HG03378 (cell line): ENCODE results near the gene AGPAT3.

Experiments used
- ATAC-seq: cut with Tn5 transposase; IDR thresholded peaks from one replicate; pipeline ENCODE4 v1.9.1; 2021; ENCODE audit warnings: mild to moderate bottlenecking, moderate library complexity; ENCODE audit not compliant: unreplicated experiment

AGPAT3 gene

DNA sequence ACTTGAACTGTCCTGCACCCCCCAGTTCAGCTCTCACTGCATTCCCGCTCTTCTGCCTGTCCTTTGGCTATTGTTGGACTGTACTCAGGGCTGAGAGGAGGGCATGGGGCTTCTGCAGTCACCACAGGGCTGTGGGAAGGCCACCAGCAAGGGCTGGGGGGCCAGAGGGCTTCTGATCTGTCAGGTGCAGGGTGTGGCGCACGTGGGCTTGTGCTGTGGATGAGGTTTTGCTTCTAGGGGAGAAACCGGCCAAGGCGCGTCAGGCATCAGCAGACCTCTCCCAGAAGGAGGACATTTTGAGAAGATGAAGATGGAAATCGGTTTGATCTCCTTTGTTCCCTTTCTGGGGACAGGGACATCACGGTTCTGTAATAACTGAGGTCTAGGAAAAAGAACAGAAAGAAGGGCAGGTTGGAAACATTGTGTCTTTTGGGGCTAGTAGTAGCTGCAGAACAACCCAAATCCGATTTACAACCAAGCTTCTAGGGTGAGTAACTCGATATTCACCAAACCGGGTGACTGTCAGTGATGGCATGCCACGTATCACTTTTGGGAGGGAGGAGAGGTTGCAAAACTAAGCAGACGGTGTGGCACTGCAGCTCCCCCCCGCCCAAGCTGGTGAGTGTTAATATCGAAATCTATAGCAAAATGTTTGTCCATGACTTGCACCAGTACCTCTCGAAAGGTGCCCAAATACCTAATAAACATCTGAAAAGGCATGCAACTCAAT is 40.9 kb downstream of the AGPAT3 start:
- ATAC-seq, result no peak

DNA sequence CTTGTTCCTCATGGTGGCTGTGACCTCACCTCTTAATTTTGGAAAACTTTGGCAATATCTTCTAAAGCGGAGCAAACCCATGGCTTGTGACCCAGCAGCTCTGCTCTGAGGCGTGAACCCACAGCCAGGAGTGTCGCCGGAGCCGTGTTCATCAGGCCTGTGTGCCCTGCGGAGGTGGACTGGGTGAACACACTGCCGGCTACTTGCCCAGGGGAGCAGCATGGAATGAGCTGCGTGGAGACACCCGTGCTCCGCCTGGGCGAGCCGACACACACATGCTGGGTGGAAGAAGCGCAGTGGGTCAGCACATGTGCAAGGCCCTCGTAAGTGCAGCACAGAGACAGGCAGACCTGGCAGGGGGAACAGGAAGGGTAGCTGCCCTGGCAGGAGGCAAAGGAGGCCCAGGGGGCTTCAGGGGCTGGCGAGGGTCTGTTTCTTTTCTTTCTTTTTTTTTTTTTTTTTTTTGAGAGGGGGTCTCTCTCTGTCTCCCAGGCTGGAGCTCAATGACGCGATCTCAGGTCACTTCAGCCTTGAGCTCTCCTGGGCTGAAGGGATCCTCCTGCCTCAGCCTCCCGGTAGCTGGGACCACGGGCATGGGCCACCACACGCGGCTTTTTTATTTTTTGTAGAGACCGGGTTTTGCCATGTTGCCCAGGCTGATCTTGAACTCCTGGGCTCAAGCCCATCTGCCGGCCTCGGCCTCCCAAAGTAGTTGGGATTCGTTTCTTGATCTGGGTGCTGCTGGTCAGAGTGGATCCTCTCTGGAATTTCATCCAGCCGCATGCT is 41.8 kb downstream of the AGPAT3 start:
- no peak for ATAC-seq

DNA sequence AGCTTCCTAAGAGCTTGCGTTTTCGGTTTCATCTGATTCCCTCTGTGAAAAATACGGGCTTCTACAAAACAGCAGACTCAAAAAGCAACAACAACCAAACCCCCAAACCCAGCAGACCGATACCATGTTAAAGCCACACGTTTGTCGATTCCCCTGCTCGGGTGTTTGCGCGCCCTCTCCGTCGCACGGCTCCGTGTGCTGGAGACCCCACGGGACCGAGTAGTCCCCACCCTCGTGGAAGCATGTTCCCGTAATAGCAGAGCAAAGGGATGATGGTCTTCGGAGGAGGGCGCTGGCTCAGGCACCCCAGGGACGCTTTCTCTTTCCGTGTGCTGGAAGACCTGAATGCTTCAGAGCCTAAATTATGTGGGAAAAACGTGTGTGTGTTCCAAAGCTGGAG is 42.7 kb downstream of the AGPAT3 start:
- ATAC-seq, result no peak

DNA sequence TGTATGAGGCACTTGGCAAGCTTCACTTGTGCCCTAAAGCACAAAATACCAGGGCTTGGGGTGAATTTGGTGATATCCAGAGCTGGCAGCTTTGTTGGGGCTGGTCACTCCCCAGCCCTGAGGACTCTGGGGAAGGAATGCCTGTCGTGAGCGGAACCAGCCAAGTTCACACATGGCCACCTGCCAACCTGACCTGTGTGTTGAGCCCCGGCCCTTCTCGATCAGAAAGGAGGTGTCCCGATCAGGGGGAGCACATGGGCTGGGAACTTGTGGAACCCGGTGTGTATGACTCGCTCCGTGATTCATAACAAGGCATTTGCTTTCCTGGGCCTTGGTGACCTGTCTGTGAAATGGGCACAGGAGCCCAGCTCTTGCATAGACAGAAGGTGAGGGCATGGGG is 43.1 kb downstream of the AGPAT3 start:
- ATAC-seq, result no peak

DNA sequence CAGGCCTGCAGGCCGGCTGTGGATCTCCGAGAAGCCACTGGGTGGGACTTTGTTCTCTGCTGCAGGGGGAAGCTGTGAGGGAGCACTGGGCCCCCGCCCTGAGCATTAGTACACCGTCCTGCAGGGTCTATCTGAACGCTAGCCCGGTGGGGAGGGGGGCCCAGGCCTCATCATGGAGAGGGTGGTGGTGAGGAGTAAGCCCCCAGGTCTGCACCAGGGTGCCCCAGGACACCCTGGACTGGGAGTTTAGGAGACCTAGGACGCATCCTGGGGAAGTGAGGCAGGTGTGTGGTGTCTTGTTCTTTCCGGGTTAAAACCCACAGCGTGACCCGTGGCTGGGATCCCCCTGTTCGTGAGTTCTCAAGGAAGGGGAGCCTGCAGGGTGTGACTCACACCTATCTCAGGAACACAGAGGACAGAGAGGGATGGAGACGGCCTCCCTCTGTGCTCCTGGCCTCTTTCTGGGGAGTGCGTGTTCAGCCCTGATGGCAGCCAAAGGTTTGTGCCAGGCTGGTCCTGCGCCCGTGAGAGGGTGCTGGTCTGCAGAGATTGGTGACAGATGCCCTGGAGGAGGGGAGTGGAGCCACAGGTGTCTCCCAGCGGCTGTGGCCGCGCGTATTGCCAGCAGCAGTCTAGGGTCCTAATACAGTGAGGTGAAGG is 44.8 kb downstream of the AGPAT3 start:
- no peak for ATAC-seq

DNA sequence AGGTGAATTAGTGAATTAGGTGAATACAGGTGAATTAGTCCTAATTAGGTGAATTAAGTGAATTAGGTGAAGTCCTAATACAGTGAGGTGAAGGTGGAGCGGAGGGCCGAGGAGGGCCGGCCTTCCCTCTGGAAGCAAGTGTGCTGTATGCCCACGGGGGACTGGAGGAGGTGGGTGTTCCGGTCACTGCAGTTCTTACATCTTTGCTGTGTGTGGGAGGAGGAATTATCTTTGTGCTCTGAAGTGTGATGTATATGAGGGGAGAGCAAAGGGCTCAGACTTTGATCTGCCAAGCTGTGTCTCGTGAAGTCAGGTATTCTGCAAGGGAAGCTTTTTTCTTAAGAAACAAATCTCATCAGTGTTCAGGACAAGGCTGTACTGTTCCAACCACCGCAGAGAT is 45.4 kb downstream of the AGPAT3 start:
- ATAC-seq, result no peak

DNA sequence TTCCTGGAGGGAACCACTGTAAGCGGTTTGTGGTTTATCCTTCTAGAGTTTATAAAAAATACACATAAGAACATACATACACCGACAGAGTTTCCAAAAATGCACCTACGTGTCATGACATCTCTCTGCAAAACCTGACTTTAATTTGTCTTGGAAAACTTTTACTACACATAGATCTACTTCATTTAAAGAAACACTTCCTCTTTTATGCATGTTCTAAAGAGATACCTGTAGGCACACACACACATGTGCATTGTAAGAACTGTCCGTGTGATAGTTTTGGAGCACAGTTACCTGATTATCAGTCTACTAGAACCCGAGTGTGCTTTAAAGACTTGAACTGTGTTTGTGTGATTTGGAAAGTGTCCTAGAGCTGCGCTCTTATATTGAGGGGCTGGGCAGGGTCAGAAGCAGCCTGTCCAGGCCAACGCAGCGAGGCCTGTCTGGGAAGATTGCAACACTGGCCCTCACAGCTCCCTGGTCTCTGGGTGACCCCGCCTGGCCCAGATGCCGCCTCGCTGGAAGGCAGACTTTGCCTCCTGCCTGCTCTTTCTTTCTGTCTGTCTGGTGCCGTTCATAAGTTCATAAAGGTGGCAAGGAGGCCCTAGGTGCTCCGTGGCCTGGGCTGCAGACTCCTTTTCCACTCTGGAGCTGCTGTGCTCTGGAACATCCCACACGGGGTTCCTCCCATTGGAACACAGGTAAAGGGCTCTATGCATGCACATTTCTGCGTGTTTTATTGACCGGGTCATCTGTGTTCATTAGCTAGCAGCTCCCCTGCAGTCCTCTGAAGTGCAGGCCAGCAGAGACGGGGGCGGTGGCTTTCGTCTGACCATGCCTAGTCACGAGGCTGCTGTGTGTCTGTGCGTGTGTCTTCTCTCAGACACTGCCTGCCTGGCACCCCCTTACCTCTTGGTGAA is 46.3 kb downstream of the AGPAT3 start:
- ATAC-seq, result no peak

DNA sequence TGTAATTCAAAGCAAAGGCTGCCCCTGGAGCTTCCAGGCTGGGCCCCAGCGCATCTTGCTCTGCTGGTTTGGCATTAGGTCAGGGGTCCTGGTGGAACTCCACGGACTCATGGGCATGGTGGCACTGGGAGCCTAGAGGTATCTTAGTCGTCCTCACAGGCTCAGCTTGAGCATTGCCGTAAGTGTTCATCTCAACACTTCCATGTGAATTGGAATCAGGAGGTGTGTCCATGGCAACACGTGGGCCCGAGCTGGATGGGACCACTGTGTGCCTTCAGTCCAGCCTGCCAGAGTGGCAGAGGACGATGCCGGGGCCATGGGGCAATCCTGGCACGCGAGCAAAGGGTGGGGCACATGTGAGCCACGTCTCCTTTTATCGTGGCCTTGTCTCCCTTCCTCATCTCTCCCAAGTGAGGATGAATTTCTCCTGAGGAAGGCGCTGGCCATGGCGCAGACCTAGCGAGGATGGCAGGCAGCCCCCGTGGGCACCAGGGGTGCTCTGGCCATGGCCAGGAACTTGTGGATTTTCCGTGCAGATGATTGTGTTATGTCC is 47.0 kb downstream of the AGPAT3 start:
- no peak for ATAC-seq

DNA sequence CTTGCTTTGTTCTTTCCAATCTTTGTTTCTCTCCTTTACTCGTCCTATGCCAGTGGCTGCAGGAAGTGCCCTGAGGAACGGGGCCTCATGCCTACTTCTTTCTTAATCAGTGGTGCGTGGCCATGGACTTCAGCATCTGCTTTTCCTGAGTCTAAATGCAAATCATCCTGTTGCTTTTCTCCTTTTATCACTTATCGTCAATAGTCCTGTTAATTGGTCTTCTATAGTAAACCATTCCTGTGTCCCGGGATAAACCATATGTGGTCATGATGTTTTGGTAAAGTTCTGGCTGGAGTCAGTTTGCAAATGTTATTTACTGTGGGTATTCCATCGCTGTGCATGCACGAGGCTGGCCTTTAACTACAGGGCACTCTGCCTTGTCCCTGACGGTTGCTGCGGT is 47.5 kb downstream of the AGPAT3 start:
- ATAC-seq, result no peak

DNA sequence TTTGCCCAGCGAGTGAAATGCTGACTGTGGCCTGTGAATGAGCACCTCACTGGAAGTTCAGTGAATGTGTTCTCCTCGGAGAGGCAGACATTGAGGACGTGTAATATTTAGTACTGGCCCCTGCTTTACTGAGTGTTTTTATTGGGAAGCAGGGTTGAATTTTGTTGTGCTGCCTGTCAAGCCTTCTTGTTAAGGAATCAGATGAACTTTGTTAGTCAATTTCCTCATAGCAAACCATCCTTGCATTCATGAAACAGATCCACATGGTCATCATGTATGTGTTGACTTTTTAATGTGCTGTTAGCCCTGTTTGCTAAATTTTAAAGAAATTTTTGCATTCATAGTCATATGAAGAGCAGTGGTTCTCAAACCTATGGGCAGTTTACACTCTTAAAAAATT is 47.9 kb downstream of the AGPAT3 start:
- ATAC-seq, result no peak

DNA sequence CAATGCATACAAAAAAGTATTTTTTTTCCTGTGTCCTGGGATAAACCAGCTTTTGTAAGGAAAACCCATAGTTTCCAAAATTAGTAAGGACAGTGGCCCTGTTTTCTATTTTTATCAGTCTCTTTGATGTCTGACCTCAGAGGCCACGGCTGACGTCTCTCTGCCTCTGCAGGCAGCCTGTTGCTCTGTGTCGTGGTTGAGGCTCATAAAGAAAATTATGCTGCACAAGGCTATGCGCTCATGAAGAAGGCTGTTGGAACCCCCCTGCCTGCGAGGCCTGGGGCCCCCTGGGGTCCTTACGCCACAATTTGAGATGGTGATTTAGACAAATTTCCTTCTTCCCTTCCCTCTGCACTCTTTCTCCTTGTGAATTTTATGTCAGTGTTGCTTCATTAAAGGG is 48.9 kb downstream of the AGPAT3 start:
- ATAC-seq, result no peak

DNA sequence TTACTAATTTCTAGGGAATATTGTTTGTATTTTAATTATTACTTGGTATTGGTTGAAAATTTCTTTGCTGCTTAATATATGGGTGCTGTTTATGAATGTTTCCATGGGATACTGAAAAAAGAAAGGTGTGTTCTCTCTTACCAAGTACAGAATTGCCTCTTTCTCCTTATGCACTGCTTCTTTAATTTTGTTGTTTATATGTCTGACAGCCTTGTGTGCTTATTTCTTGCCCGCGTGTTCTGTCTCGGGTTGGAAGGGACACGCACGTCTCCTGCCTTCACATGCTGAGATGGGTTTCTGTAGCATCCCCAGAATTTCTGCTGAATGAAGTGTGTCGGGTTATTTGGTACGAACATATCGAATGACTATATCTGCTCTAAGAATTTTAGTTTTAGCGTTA is 51.1 kb downstream of the AGPAT3 start:
- ATAC-seq, result no peak

DNA sequence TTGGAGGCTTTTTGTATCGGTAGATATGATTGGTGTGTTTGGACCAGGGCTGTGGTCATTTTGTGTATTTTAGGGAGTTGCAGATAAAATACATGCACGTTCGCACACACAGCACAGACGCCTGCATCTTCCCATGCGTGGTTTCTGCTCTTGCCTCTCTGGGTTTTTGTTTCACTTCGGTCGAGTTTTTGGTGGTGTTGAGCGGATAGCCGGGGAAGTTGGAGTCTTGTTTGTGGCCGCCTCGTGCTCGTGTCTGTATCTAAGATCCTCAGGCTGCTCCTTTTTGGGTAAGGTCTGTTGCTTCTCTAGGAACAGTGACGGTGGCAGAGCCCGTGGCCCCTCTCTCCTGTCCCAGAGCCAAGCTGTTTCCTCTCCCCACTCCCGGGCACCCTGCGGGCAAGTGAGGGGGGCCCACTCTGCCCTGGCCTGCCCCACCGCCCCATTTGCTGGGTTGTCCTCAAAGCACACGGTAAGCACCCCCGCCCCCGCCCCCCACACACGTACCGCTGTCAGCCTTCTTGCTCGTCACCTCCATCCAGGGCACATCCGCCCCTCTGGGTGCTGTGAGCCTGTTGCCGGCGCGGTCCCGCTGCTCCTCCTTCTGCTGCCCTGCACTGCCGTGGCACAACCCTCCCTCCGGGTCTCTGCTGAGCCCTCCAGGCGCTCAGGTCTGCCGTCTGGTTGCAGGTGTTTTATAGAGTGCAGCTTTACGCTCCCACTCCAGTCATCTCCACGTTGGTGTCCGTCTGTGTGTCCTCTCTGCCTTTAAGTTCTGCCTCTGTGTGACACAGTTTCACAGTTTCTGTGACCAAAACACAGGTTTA is 51.9 kb downstream of the AGPAT3 start:
- ATAC-seq, result no peak

DNA sequence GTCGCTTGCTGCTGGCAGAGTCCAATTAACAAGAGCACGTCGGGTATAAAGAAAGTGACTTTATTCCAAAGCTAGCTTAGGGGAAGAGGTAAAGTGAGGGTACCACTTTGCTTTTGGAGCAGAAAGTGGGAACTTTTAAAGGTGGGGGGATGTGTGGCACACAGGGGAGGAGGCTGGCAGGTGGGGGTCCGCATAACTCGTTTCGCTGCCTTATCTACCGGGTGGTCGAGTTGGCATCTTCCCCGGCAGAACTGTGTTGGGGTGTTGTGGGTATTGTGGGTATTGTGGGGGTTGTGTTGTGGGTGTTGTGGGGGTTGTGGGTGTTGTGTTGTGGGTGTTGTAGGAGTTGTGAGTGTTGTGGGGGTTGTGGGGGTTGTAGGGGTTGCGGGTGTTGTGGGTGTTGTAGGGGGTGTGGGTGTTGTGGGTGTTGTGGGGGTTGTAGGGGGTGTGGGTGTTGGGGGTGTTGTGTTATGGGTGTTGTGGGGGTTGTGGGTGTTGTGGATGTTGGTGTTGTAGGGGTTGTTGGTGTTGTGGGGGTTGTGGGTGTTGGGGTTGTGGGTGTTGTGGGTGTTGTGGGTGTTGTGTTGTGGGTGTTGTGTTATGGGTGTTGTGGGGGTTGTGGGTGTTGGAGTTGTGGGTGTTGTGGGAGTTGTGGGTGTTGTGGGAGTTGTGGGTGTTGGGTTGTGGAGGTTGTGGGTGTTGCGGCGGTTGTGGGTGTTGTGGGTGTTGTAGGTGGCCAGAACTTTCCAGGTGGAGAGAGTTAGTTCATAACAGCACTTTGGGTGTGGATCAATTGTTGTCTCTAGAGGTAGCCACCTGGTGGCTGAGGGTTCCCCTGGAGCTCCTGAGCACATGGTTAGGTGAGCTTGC is 52.7 kb downstream of the AGPAT3 start:
- ATAC-seq, result no peak

DNA sequence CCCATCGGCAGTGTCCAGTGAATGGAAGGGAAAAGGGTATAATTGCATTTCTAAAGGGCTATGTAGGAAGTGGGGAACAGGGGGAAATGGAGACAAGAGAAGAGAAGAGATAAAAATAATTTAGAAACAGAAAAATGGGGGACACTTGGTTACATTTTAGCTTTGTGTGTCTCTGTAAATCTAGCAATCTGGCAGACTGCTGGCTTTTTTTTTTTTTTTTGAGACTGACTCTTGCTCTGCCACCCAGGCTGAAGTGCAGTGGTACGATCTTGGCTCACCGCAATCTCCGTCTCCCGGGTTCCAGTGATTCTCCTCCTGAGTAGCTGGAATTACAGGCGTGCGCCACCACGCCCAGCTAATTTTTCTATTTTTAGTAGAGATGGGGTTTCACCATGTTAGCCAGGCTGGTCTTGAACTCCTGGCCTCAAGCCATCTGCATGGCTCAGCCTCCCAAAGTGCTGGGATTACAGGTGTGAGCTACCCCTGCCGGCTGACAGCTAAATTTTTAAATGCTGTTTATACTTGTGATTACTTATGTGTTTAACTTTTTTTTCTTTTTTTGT is 53.4 kb downstream of the AGPAT3 start:
- ATAC-seq, result no peak

DNA sequence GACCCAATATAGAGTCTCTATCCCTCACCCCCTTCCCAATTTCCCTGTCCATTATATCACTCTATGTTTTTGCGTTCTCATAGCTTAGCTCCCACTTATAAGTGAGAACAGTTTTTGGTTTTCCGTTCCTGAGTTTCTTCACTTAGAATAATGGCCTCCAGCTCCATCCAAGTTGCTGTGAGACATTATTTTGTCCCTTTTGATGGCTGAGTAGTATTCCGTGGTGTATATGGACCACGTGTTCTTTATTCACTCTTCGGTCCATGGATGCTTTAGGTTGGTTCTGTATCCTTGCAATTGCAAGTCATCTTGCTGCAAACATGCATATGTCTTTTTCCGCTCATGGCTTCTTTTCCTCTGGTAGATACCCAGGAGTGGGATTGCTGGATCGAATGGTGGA is 54.3 kb downstream of the AGPAT3 start:
- no peak for ATAC-seq

DNA sequence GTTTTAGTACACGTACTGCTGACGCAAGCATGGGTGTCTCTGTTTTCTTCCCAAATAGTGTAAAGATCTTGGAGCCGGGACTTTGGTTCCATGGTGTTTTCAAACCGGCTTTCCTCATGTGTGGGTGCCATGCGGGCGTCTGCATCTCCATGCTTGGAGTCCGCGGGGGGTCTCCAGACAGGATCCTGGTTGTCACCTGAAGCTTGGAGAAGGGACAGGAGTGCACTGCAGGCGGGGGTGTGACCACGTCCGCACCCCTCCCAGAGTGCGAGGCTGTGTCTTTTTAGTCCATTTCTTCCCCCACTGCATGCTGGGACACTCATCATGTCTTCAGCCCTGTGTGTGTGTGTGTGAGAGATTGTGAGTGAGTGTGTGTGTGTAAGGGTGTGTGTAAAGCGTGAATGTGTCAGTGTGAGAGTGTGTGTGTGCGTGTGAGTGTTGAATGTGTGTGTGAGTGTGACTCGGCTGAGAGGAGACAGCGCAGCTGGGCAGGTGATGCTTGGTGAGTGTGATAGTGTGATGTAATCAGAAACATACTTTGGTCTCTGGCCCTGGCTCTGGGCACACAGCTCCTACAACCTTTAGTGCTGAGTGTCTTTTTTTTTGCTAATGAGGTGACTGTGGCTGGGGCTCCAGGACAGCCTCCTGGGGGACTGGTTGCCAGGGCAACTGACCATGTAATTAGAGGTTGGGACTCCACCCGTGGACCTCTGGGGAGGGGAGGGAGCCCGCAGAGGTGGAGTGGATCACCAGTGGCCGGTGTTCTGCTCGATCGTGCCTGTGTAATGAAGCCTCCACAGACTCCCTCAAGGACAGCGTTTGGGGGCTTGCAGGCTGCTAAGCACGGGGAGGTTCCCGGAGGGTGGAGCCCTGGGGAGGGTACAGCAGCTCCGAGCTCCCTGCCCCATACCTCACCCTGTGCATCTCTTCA is 55.1 kb downstream of the AGPAT3 start:
- no peak for ATAC-seq
